ENCODE results near the gene RAB11FIP4.

GRCh38 chr17:31391496-31391949, at the start of gene RAB11FIP4:
- TF ChIP-seq CTCF (IDR thresholded peaks at IDR 0.05): no peak
- no peak for TF ChIP-seq EZH2 (IDR thresholded peaks at IDR 0.05; ENCODE audit: borderline replicate concordance, insufficient read depth, low read depth, low read length, poor library complexity, severe bottlenecking)
